PFSK-1 (cell line): ENCODE measurements around the gene FBXO31.

Experiments used
- FOXP2 ChIP-seq: optimal IDR thresholded peaks from 2 replicates; pipeline ENCODE3; 2011; ENCODE audit warnings: borderline replicate concordance, control low read depth, inconsistent platforms; ENCODE audit not compliant: insufficient read depth; ENCODE audit errors: extremely low read length, extremely low read depth
- POLR2AphosphoS5 ChIP-seq: IDR thresholded peaks from 2 replicates; pipeline ENCODE4 v1.6.1; 2012; ENCODE audit warnings: low read depth, mild to moderate bottlenecking, control low read depth, low read length, moderate library complexity
- REST ChIP-seq, 2 experiments: IDR thresholded peaks; 2 replicates each; pipeline versions ENCODE4 v1.6.1 to v1.8.0; 2011 to 2012; ENCODE audit warnings: low read depth in 2 of 2, low read length in 2 of 2, control low read depth in 1 of 2, inconsistent platforms in 1 of 2, mild to moderate bottlenecking in 1 of 2, moderate library complexity in 1 of 2; ENCODE audit not compliant: insufficient read depth in 1 of 2
- SIN3A ChIP-seq: IDR thresholded peaks from 2 replicates; pipeline ENCODE4 v1.6.1; 2012; ENCODE audit warnings: mild to moderate bottlenecking, low read length, moderate library complexity, borderline replicate concordance; ENCODE audit not compliant: insufficient read depth
- TAF1 ChIP-seq: IDR thresholded peaks from 2 replicates; pipeline ENCODE4 v1.6.1; 2012; ENCODE audit warnings: low read length, control low read depth, borderline replicate concordance; ENCODE audit not compliant: insufficient read depth

FBXO31 gene

GRCh38 chr16:87393680-87394055 is 10.1 kb upstream of the FBXO31 start:
- TF ChIP-seq SIN3A (no peak), REST (IDR thresholded peaks at IDR 0.05; ENCODE audit: insufficient read depth in 1 of 2, low read depth in 2 of 2, low read length in 2 of 2) (no peak), TAF1 (no peak), POLR2AphosphoS5 (no peak), FOXP2 (no peak)

GRCh38 chr16:87392821-87393679 is 9.5 kb upstream of the FBXO31 start:
- TF ChIP-seq SIN3A (peak; percentile 27; the same call in 1 of the 2 replicates), TAF1 (no peak; the same call in 1 of the 2 replicates), REST (IDR thresholded peaks at IDR 0.05; ENCODE audit: insufficient read depth in 1 of 2, low read depth in 2 of 2, low read length in 2 of 2) (no peak)

- peak; percentile 79 for TF ChIP-seq POLR2AphosphoS5
- peak; percentile 97 for TF ChIP-seq SIN3A
- TF ChIP-seq REST (IDR thresholded peaks at IDR 0.05; ENCODE audit: insufficient read depth in 1 of 2, low read depth in 2 of 2, low read length in 2 of 2): peak in 1 of 2 experiments; percentile 61; a peak in 2 of 4 replicates
- no peak for TF ChIP-seq FOXP2
- peak; percentile 97 for TF ChIP-seq TAF1
Observed at GRCh38 chr16:87391950-87392820, 8.6 kb upstream of the FBXO31 start, which contains the start of gene MAP1LC3B. Gene MAP1LC3B, plus strand, starts transcription at chr16:87392336. Its CDS starts 92 bp downstream, at chr16:87392428.

- TF ChIP-seq TAF1 (no peak), REST (IDR thresholded peaks at IDR 0.05; ENCODE audit: insufficient read depth in 1 of 2, low read depth in 2 of 2, low read length in 2 of 2) (no peak), POLR2AphosphoS5 (no peak), SIN3A (no peak), FOXP2 (no peak)
Observed at GRCh38 chr16:87391324-87391949, 7.9 kb upstream of the FBXO31 start.
